Vagina (tissue), 2 donors: ENCODE results near the gene CSMD2. TPM values are rescaled to one million over a fixed set of nuclear protein-coding genes. Genes with fewer than 3 reads are reported as not detected.

ENCODE experiments used
- DNase-seq, 2 donors: peaks; one replicate each; pipeline ENCODE4 v3.0.0-alpha.2; 2017; ENCODE audit errors: extremely low spot score in 2 of 2
- H3K27ac ChIP-seq: fragments of 200-600 bp; sonication (generic); one replicate; pipeline ENCODE4 v1.5.1; 2019
- H3K27me3 ChIP-seq: fragments of 200-600 bp; sonication (generic); one replicate; pipeline ENCODE4 v1.5.1; 2019
- H3K36me3 ChIP-seq, 2 donors: fragments of 200-600 bp; sonication (generic); one replicate each; pipeline ENCODE4 v1.5.1; 2017 to 2019
- H3K4me1 ChIP-seq: fragments of 200-600 bp; sonication (generic); one replicate; pipeline ENCODE4 v1.5.1; 2019
- H3K4me3 ChIP-seq, 2 donors: fragments of 200-600 bp; sonication (generic); 1 replicate in 1 of 2; 2 replicates in 1 of 2; pipeline ENCODE4 v1.5.1; 2016 to 2019
- H3K9me3 ChIP-seq: fragments of 200-600 bp; sonication (generic); one replicate; pipeline ENCODE4 v1.5.1; 2019
- CTCF ChIP-seq, 3 experiments: fragments of 450-650 bp in 2 of 3; fragments of 200-600 bp in 1 of 3; sonication (generic) in 1 of 3; IDR thresholded peaks; one replicate each; pipeline ENCODE4 v1.5.1; 2017 to 2019; ENCODE audit warnings: antibody characterized with exemption in 3 of 3, mild to moderate bottlenecking in 2 of 3, moderate library complexity in 2 of 3
- POLR2A ChIP-seq, 2 donors: fragments of 450-650 bp; IDR thresholded peaks; one replicate each; pipeline ENCODE4 v1.6.1; 2017; ENCODE audit warnings: antibody characterized with exemption in 2 of 2, mild to moderate bottlenecking in 2 of 2, moderate library complexity in 2 of 2
- POLR2AphosphoS5 ChIP-seq, 2 donors: sonication (generic); formaldehyde crosslinking; IDR thresholded peaks; one replicate each; pipeline ENCODE4 v1.9.0; 2017; ENCODE audit warnings: antibody characterized with exemption in 2 of 2, mild to moderate bottlenecking in 2 of 2, low read depth in 1 of 2; ENCODE audit not compliant: insufficient read depth in 1 of 2
- intact Hi-C: fragments of 100-400 bp; cut with DNase I; formaldehyde crosslinking; loops from one replicate; pipeline ENCODE4 v1.15.1; 2023
- small RNA-seq: library from RNA; depleted of rRNA; stranded (forward); fragments of <200 nt; gene quantifications from one replicate; pipeline ENCODE3, GENCODE V24; 2016
- total RNA-seq: library from RNA; depleted of rRNA; stranded (reverse); fragments of >200 nt; gene quantifications from one replicate; pipeline ENCODE4 v1.2.3, GENCODE V29; 2016

Gene CSMD2
- total RNA-seq, 1 donor from 2014 or later = 0.25 TPM

GRCh38 chr1:33468531-33468930 is 696.5 kb downstream of the CSMD2 start:
- Histone ChIP-seq H3K27ac (no peak overlapping the region), H3K4me3 (no peak overlapping the region), H3K9me3 (no peaks in the 10 kb centered on the region), H3K27me3 (no peaks in the 10 kb centered on the region), H3K4me1 (peaks cover 17% of the 10 kb centered on the region), H3K36me3 (no peaks in the 10 kb centered on the region)
- no peak for TF ChIP-seq POLR2AphosphoS5 (IDR thresholded peaks at IDR 0.05; ENCODE audit: insufficient read depth in 1 of 2, low read depth in 1 of 2)
- no peak for TF ChIP-seq CTCF (IDR thresholded peaks at IDR 0.05)
- TF ChIP-seq POLR2A (IDR thresholded peaks at IDR 0.05) = no peak
- intact Hi-C loops = loop anchor here (10.0 kb wide), 2 partner anchors 104 to 184 kb away; no protein-coding TSS in a partner anchor
- no peak for DNase-seq

- intact Hi-C loops = loop anchor here (10.0 kb wide), 2 partner anchors 103 to 183 kb away; no protein-coding TSS in a partner anchor
- no peaks in the 10 kb centered on the region for H3K36me3 ChIP-seq
- no peaks in the 10 kb centered on the region for H3K27me3 ChIP-seq
- DNase-seq = no peak
- H3K9me3 ChIP-seq = no peaks in the 10 kb centered on the region
- no peak for TF ChIP-seq POLR2A (IDR thresholded peaks at IDR 0.05)
- TF ChIP-seq CTCF (IDR thresholded peaks at IDR 0.05) = no peak
- no peak for TF ChIP-seq POLR2AphosphoS5 (IDR thresholded peaks at IDR 0.05; ENCODE audit: insufficient read depth in 1 of 2, low read depth in 1 of 2)
- peaks cover 12% of the 10 kb centered on the region for H3K4me1 ChIP-seq
- H3K4me3 ChIP-seq = no peak overlapping the region
- no peak overlapping the region for H3K27ac ChIP-seq
Observed at GRCh38 chr1:33468011-33468410, 697.0 kb downstream of the CSMD2 start.

- Histone ChIP-seq H3K4me3 (no peak overlapping the region), H3K27me3 (no peaks in the 10 kb centered on the region), H3K27ac (no peak overlapping the region), H3K4me1 (no peaks in the 10 kb centered on the region), H3K36me3 (no peaks in the 10 kb centered on the region), H3K9me3 (no peaks in the 10 kb centered on the region)
- no peak for DNase-seq
- intact Hi-C loops = loop anchor here (10.0 kb wide), 2 partner anchors 101 to 181 kb away; no protein-coding TSS in a partner anchor
- TF ChIP-seq POLR2AphosphoS5 (IDR thresholded peaks at IDR 0.05; ENCODE audit: insufficient read depth in 1 of 2, low read depth in 1 of 2) = no peak
- no peak for TF ChIP-seq CTCF (IDR thresholded peaks at IDR 0.05)
- TF ChIP-seq POLR2A (IDR thresholded peaks at IDR 0.05) = no peak
Observed at GRCh38 chr1:33466159-33466558, 698.9 kb downstream of the CSMD2 start.

GRCh38 chr1:33465316-33465715 is 699.7 kb downstream of the CSMD2 start:
- no peaks in the 10 kb centered on the region for H3K4me1 ChIP-seq
- H3K36me3 ChIP-seq = no peaks in the 10 kb centered on the region
- no peak for DNase-seq
- H3K9me3 ChIP-seq = no peaks in the 10 kb centered on the region
- no peaks in the 10 kb centered on the region for H3K27me3 ChIP-seq
- no peak overlapping the region for H3K4me3 ChIP-seq
- TF ChIP-seq CTCF (IDR thresholded peaks at IDR 0.05) = no peak
- TF ChIP-seq POLR2AphosphoS5 (IDR thresholded peaks at IDR 0.05; ENCODE audit: insufficient read depth in 1 of 2, low read depth in 1 of 2) = no peak
- no peak for TF ChIP-seq POLR2A (IDR thresholded peaks at IDR 0.05)
- intact Hi-C loops = loop anchor here (10.0 kb wide), 2 partner anchors 101 to 181 kb away; no protein-coding TSS in a partner anchor
- H3K27ac ChIP-seq = no peak overlapping the region

GRCh38 chr1:33464552-33464951 is 700.5 kb downstream of the CSMD2 start:
- Histone ChIP-seq H3K9me3 (no peaks in the 10 kb centered on the region), H3K4me1 (no peaks in the 10 kb centered on the region), H3K27me3 (no peaks in the 10 kb centered on the region), H3K4me3 (no peak overlapping the region), H3K36me3 (no peaks in the 10 kb centered on the region), H3K27ac (no peak overlapping the region)
- no peak for DNase-seq
- no peak for TF ChIP-seq POLR2AphosphoS5 (IDR thresholded peaks at IDR 0.05; ENCODE audit: insufficient read depth in 1 of 2, low read depth in 1 of 2)
- intact Hi-C loops = loop anchor here (10.0 kb wide), 2 partner anchors 100 to 180 kb away; no protein-coding TSS in a partner anchor

Small RNA genes within 50 kb of the gene (small RNA-seq; reads per million reads assigned to genes)
- not detected for gene RNA5SP42

Other genes starting within 250 kb of the CSMD2 start
- gene C1orf94, start 11.7 kb upstream of the CSMD2 start, total RNA-seq = not detected